HFF-Myc (cell line): ENCODE data around the gene HOXB6.

ENCODE experiments used
- DNase-seq: peaks from one replicate; pipeline ENCODE4 v3.0.0-alpha.2; 2011; ENCODE audit warnings: low read depth; ENCODE audit errors: extremely low read depth
- H3K4me3 ChIP-seq: replicated peaks from 2 replicates; pipeline ENCODE4 v1.5.1; 2011; ENCODE audit warnings: low read depth, mild to moderate bottlenecking, control low read depth, low read length
- TF ChIP-seq, protein P1 (sequence below): IDR thresholded peaks from 2 replicates; pipeline ENCODE4 v1.5.1; 2012; ENCODE audit warnings: mild to moderate bottlenecking, low read depth, low read length, control low read depth; ENCODE audit errors: missing control alignments

Gene HOXB6

DNA sequence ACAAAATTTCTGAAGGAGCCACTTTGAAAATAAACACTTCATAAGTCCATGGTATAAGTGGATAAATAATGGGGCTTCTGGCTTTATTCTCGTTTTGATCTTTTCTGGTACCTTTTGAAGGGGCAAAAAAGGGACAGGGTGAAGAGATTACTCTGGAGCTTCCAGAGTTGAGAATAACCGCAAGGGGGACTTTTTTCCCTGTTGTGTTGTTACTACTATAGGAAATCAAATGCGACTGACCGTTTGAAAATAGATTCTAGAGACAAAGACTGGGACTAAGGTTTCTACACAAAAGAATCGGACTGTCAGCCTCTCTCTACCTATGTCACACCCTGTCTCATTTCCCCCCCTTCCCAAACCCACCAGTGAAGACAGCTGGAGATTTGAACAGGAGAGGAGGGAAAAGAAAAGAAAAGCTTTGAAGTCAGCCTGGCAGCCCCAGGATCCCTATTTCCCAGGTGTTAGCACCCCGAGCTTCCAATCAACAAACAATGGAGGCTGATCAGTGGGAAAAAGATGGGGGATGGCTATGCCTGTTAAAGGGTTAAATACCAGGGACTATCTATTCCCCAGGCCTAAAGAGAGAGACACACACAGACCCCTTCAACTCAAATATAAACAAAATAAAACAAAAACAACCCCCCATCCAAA lies 35.0 kb downstream of the HOXB6 start:
- TF ChIP-seq, protein P1, sequence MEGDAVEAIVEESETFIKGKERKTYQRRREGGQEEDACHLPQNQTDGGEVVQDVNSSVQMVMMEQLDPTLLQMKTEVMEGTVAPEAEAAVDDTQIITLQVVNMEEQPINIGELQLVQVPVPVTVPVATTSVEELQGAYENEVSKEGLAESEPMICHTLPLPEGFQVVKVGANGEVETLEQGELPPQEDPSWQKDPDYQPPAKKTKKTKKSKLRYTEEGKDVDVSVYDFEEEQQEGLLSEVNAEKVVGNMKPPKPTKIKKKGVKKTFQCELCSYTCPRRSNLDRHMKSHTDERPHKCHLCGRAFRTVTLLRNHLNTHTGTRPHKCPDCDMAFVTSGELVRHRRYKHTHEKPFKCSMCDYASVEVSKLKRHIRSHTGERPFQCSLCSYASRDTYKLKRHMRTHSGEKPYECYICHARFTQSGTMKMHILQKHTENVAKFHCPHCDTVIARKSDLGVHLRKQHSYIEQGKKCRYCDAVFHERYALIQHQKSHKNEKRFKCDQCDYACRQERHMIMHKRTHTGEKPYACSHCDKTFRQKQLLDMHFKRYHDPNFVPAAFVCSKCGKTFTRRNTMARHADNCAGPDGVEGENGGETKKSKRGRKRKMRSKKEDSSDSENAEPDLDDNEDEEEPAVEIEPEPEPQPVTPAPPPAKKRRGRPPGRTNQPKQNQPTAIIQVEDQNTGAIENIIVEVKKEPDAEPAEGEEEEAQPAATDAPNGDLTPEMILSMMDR: no peak
- no peak overlapping the region for H3K4me3 ChIP-seq
- no peak for DNase-seq

DNA sequence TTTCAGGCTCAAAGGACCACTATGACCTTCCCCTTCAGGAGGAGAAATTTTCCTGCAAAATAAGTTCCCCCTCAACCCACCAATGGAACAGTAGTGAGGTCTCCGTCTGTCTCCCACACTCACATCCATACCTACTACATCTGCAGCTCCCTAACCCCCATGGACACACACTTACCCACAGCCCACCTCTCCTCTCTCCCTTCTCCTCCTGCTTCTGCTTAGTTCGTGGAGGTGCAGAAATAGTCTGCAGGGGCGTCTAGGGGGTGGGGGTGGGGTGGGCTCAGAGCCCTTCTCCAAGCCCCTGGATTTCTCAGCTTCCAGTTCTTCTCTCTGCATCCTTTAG lies 35.6 kb downstream of the HOXB6 start:
- no peak overlapping the region for H3K4me3 ChIP-seq
- no peak for DNase-seq
- TF ChIP-seq, protein P1: no peak

DNA sequence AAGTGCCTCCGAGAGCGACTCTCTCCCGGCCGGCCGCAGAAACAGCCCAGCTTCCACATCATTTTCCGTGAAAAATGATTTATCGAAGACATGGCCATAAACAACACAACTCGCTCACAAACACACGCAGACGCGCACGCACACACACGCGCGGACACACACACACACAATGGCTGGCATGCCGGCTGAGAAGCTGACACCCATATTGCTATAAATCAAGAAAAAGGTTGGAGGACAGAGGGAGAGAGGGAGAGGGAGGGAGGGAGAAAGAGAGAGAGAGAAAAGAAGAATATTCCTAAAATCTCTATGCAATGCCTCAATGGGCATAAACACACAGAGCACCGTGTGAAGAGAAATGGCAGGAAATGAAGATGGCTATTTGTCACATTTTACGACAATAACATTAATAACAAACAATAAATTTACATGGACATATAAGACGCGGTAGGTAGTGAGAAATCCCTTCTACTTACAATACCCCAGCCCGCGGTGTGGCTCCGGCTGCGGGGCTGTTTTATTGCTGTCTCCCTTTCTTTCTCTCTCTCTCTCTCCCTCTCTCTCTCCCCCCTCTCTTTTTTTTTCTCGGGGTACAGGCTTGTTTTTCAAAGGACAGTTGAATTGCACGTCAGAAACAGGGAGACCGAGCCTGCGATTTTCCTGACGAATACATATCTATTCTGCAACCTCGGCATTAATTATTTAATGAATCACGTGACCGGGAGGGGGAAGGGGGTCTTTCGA lies 36.1 kb downstream of the HOXB6 start:
- TF ChIP-seq, protein P1: no peak
- no peak overlapping the region for H3K4me3 ChIP-seq
- no peak for DNase-seq

DNA sequence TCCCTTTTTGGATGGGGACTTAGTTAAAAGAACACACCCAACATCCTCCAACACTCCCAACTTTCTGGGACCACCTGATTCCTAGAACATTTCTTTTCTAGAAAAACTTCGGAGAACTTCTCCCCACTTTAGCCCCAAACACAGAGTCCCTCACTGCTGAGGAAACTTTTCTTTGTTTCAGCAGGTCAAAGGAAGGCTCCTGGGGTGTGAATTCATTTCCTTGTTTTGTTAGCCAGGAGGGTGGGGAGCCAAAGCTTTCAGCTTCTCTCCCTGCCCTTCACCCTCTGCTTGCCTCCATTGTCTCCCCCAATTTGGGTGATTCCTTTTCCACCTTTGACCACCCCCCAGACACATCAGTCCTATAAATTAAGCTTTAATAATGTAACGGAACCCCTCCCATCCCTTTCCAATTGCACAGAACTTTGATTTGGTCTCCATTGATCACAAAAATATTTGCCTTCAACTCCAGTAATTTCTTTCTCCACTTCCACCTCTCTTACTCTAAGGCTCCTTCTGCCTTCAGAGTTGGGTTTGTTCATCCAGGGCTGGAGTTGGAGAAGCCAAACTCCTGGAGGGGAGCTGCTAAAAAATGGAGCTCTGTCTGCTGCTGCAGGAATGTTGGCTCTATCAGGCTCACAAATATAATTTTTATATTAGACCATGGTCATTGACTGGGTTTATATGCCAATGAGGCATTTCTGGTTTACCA lies 37.0 kb downstream of the HOXB6 start:
- TF ChIP-seq, protein P1: no peak
- no peak for DNase-seq
- no peak overlapping the region for H3K4me3 ChIP-seq

DNA sequence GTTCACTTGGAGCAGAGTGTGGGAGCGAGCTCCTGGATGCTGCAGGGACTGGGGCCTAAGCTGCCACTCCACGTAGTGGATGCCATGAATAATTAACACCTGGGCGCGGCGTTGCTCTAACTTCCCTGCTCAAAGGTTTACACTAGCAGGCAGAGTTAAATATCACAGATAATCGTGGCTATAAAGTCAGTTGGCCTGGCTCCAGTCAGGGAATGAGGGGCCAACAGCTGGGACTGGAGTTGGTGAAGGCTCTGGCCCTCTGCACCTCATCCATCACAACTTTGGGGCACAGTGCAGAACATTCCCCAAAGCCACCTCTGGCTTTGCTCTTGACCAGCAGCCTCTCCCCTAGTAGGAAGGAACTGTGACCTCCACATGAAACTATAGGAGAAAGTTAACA lies 37.6 kb downstream of the HOXB6 start:
- TF ChIP-seq, protein P1: no peak
- DNase-seq: no peak
- no peak overlapping the region for H3K4me3 ChIP-seq

DNA sequence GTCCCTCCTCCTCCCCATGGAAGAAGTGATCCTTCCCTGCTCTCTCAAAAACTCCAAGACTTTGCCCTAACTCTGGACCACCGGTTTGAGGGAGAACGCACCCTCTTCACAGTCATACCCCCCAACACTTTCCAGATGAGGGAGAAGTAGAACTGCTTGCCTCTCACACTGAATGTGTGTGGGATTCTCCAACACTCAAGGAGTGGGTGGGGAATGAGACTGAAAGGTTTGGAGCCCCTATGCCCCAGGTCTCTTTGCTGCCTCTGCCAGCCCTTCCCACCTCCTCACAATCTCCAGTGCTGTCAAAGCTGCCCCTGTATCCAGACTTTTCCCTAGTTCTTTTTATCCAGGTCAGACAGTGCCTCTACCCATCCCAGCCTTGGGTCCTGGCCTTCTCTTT lies 38.1 kb downstream of the HOXB6 start:
- DNase-seq: no peak
- no peak overlapping the region for H3K4me3 ChIP-seq
- TF ChIP-seq, protein P1: no peak
